GM18873 (cell line): ENCODE data around the gene COPG2.
"Not testable (repeated sequence)": the region's sequence is repeated elsewhere in the genome, so short reads cannot be mapped to it uniquely, and the experiment has no call there.

Experiments used
- ATAC-seq: cut with Tn5 transposase; IDR thresholded peaks from one replicate; pipeline ENCODE4 v1.9.1; 2021; ENCODE audit warnings: mild to moderate bottlenecking, moderate library complexity, moderate number of reproducible peaks; ENCODE audit not compliant: unreplicated experiment, low FRiP score

The COPG2 gene

GRCh38 chr7:130654850-130655249 is 13.7 kb downstream of the COPG2 start:
- ATAC-seq = no peak

GRCh38 chr7:130650611-130651120 is 17.9 kb downstream of the COPG2 start:
- no peak for ATAC-seq

DNA sequence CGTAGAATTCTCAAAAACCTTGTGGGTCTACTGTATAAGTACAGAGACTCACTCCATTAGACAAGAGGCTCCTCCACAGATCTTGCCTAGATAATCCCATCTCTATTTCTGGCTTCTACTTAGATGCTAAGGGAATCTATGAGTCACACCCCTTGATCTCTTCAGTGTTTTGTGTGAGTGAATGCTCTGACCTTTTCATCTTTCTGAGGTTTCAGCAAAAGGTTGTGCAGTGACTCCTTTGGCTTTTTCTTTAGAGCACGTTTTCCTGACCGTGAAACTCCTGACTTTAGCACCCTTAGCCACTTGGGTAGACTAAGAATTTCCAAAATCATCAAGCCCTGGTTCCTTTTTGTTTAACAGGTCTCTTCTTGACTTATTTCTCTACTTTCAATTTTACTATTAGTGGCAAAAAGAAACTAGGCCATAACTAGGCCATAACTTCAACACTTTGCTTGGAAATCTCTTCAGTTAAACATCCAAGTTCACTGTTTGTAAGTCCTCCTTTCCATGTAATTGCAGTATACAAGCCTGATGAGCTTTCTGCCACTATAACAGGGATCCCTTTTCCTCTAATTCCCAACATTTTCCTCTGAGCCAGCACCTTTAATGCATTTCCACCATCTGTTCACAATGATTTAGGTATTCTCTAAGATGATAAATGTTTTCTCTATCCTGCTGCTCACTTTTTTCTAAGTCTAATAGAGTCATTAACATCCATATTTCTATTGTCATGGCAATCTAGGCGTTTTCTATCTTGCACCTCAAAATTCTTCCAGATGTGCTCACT is 19.4 kb downstream of the COPG2 start:
- ATAC-seq = no peak

- no peak for ATAC-seq
These were observed 20.0 kb downstream of the COPG2 start for GRCh38 chr7:130648580-130648979.

GRCh38 chr7:130642383-130642782 is 26.2 kb downstream of the COPG2 start:
- no peak for ATAC-seq

DNA sequence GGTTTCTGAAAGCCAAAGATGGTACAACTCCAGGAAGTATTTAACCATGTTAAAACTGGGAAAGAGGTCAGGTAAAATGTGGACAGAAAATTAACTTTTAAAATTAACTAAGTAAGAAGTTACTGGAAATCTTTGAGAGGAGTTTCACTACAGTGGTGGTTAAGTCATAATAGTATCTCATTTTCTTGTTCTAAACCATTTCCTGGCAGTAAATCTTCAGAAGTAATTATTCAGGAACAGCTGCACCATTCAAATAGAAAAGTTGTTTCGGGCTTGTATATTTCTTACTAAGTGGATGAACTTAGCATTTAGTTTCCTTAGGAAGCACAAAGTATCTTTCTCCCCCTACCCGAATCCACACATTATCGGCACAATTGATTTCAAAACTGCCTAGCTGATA is 27.1 kb downstream of the COPG2 start:
- ATAC-seq = no peak

- ATAC-seq = no peak
These were observed 27.5 kb downstream of the COPG2 start for GRCh38 chr7:130641040-130641439.

GRCh38 chr7:130639388-130639787 is 29.2 kb downstream of the COPG2 start:
- no peak for ATAC-seq

GRCh38 chr7:130632111-130632510 is 36.4 kb downstream of the COPG2 start:
- ATAC-seq = no peak

DNA sequence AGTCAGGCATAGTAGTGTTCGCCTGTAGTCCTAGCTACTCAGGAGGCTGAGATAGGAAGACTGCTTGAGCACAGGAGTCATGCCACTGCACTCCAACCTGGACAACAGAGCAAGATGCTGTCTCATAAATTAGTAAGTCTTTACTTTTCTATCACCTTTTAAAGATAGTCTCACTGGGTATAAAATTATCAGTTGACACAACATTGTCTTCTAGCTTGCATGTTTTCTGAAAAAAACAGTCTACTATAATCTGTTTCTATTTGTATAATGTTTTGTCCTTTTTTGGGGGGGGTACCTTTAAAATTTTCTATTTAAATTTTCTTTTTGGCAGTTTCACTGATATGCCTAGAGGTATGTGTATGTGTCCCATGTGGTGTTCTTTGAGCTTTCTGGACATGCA is 39.6 kb downstream of the COPG2 start:
- ATAC-seq = no peak

DNA sequence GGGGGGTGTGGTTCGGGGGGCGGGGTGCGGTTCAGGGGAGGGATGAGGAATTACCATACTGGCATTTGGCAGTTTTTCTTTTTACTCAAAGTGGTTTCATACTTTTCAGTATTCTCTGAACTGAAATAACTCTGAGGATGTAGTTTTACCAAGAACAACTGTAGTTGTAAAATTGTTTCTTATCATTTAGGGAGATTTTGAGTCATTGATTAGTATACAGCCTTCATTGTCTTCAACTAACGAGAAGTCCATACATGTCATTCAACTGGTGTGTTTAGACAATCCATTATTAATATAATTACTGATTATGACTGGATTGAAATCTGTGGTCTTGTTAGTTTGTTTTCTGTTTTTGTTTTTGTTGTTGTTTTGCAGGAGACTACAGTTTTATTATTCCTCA is 40.8 kb downstream of the COPG2 start:
- ATAC-seq = no peak

DNA sequence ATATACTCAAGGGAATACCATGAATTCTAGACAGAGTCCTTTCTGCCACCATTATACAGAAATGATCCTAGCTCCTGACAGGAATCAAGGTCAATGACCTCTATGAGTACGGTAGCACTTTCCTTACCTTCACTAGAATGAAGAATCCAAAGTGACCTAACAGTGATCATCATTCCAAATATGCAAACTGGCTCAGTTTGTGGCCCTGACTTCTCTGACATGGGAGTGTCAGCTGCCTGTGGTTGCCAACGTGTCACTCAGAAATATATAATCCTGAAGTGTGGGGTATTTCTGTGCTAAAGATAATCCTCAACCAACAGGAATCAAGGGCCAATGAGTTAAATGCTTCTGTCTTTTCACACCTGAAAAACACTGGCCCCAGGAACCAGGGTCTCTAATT is 45.7 kb downstream of the COPG2 start:
- ATAC-seq = no peak

DNA sequence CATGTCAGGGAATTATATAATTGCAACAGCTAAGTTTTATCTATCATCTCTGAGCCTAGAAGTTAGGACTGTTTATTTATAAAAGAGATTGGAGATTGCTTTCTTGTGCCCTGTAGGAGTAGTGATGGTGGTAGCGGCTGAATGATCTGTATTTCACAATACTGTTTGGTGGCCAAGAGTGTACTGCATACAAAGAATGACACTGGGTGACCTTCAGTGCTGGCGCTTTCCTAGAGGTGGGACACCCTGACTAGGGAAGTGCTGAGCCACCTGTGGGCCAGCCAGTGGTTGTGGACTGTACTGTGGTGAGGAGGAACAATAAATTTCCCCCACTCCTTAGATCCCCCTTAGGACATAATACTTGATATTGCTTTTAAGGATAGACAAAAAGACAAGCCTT is 53.0 kb downstream of the COPG2 start:
- no peak for ATAC-seq

- no peak for ATAC-seq
These were observed 54.1 kb downstream of the COPG2 start for GRCh38 chr7:130614449-130614848.

DNA sequence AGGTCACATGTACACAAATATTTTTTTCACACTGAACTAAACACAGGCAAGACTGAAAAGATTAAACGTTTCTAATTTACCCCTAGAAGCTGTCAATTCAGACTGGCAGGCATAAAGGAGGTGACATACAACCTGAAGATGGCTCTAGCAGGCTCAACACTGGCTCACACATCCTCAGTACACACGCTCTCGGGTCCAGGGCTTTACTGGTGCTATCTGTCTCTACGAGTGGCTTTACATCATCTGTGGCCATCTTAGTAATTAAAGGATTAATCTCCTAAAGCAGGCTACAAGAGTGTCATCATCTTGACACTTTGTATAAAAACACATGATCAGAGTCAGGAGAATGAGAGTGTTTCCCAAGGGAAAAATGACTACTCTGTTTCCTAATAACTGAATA is 57.3 kb downstream of the COPG2 start:
- ATAC-seq = no peak

DNA sequence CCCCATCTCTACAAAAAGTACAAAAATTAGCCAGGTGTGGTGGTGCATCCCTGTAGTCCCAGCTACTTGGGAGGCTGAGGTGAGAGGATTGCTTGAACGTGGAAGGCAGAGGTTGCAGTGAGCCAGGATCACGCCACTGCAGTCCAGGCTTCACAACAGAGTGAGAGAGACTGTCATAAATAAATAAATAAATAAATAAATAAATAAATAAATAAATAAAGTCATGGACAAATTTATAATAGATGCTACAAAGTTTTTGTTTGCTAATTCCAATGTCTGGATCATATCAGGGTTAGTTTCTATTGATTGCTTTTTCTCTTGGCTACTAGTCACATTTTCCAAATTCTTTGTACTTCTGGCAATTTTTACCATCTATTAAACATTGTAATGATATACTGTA is 61.5 kb downstream of the COPG2 start:
- not testable (repeated sequence) for ATAC-seq

DNA sequence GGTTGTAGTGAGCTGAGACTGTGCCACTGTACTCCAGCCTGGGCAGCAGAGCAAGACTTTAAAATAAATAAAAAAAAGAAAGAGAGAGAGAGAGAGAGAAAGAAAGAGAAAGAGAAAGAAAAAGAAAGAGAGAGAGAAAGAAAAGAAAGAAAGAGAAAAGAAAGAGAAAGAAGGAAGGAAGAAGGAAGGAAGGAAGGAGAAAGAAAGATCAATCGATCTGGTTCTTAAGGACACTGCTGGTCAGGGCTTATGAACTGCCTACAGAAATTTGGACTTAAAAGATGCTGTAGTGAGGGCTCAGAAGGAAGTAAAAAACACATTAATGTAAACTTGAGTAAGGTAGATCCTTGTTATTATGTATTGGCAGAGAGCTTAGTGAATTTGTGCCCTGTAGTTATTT is 62.4 kb downstream of the COPG2 start:
- ATAC-seq = no peak

GRCh38 chr7:130598056-130598455 is 70.5 kb downstream of the COPG2 start:
- ATAC-seq = no peak

DNA sequence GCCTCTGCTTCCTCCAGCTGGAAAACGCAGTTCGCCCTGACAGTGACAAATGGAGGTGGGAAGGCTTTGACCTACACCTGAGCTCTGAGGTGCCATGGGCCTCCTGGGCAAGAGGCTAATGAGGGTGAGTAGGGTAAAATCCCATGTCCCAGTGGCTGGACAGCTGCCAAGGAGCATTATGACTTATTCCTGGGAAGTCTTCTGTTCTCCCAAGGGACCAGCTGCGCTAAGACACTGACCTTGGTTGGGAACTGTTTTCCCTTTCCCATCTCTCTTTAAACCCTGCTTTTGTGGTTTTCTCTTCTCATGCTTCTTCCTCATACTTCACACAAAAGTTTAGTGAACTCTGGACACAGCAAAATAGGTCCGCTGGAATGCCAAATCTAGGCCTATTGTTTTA is 72.6 kb downstream of the COPG2 start:
- no peak for ATAC-seq

- ATAC-seq = no peak
These were observed 75.5 kb downstream of the COPG2 start for GRCh38 chr7:130593033-130593432.

DNA sequence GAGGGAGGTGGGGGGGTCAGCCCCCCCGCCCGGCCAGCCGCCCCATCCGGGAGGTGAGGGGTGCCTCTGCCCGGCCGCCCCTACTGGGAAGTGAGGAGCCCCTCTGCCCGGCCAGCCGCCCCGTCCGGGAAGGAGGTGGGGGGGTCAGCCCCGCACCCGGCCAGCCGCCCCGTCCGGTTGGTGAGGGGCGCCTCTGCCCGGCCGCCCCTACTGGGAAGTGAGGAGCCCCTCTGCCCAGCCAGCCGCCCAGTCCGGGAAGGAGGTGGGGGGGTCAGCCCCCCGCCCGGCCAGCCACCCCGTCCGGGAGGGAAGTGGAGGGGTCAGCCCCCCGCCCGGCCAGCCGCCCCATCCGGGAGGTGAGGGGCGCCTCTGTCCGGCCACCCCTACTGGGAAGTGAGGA is 77.1 kb downstream of the COPG2 start:
- not testable (repeated sequence) for ATAC-seq

DNA sequence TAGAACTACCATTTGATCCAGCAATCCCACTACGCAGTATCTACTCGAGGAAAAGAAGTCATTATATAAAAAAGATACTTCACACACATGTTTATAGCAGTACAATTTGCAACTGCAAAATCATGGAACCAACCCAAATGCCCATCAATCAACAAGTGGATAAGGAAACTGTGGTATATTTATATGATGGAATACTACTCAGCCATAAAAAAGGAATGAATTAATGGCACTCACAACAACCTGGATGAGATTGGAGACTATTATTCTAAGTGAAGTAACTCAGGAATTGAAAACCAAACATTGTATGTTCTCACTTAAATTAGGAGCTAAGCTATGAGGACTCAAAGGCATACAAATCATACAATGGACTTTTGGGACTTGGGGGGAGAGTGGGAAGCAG is 82.6 kb downstream of the COPG2 start:
- not testable (repeated sequence) for ATAC-seq
